Activated naive CD4-positive, alpha-beta T cell treated with anti-CD3 and anti-CD28 coated beads, Interleukin-2, amount 50 U/mL, for 72 hours (primary cell): Measurements from ENCODE around the gene SLC30A7. TPM values are rescaled to one million over a fixed set of nuclear protein-coding genes. Genes with fewer than 3 reads are reported as not detected.

Experiments used
- ATAC-seq, 2 donors: fragments of 150-1000 bp; cut with Tn5 transposase; 2 replicates each; pipeline ENCODE4 v1.10.0; 2021; ENCODE audit warnings: mild to moderate bottlenecking in 2 of 2, moderate library complexity in 2 of 2
- DNase-seq, 2 donors: peaks; one replicate each; pipeline ENCODE4 v3.0.0; 2021 to 2022; ENCODE audit warnings: low spot score in 2 of 2
- H3K27ac Mint-ChIP-seq, 2 donors: one replicate each; pipeline ENCODE4 v1.8.0; 2022; ENCODE audit warnings: mild to moderate bottlenecking in 2 of 2, mixed read lengths in 2 of 2
- H3K36me3 Mint-ChIP-seq, 2 donors: one replicate each; pipeline ENCODE4 v1.8.0; 2022; ENCODE audit warnings: mixed read lengths in 2 of 2
- H3K9me3 Mint-ChIP-seq, 2 donors: one replicate each; pipeline ENCODE4 v1.8.0; 2022; ENCODE audit warnings: mixed read lengths in 2 of 2
- total RNA-seq, 2 donors: library from RNA; stranded (reverse); gene quantifications; one replicate each; pipeline ENCODE4 v1.2.3, GENCODE V29; 2022

Gene SLC30A7
- total RNA-seq, 2 donors from 2014 or later = 39.0 to 42.2 TPM

DNA sequence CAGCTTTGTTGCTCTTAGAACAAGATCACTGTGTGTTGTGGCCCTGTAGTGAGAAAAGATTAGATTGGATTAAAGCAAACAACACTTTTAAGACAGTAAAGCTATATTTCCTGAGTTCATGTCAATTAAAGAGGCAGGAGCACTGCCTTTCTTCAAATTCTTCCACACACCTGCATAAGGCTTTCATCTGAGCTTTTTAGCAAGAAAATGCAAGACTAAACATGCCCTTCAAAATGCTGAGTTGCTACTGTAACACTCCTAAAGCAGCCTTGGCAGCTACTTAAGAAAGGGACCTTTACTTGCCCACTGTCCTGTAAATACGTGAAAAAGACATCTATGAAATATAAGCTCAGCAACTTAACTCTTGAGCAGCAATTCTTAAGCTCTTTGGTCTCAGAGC lies 117.9 kb downstream of the SLC30A7 start:
- H3K36me3 Mint-ChIP-seq = peaks cover 53 to 65% of the 10 kb centered on the region in 2 donors
- no peak for ATAC-seq

DNA sequence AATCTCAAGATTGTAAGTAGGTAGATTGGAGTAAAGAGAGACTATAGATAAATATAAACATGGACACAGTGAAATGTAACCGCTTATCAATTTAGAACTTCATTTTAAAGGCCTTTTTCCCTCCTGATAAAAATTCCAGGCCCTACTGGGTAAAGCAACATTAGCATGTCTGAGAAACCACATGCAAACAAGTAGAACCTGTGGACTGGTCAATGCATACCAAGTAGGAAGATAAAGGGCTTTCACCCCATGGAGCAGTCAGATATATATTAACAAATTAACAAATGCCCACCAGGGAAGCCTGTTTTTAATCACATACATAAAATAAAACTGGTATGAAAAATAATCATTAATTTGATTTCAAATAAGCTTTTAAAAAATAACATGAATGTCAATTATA lies 121.6 kb downstream of the SLC30A7 start:
- ATAC-seq (no peak), DNase-seq (no peak)
- Mint-ChIP-seq H3K9me3 (peaks cover 0 to 16% of the 10 kb centered on the region in 2 donors), H3K27ac (no peak overlapping the region), H3K36me3 (peaks cover 48 to 63% of the 10 kb centered on the region in 2 donors)

More for the DNA sequence above, 117.9 kb downstream of the SLC30A7 start:
- no peak for DNase-seq
- Mint-ChIP-seq H3K9me3 (peaks cover 0 to 17% of the 10 kb centered on the region in 2 donors), H3K27ac (no peak overlapping the region)

DNA sequence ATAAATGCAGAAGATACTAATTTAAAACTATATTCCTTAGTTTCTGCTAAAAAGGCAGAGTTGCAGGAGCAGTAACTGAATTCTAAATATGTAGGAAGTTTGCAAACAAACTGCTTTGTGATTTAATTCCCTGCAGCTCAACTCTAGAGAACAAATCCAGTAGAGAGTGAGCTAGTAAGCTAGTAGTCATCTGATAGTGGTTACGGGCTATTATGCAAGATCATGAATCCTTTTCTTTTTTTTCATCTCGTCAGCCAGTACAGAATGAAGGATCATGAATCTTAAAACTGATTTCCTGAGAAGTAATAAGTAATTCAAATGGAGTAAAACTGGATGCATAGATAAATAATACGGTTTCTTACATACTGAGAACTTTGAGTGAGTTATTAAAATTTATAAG lies 126.4 kb downstream of the SLC30A7 start:
- Mint-ChIP-seq H3K9me3 (peaks cover 0 to 9% of the 10 kb centered on the region in 2 donors), H3K36me3 (peaks cover 43 to 49% of the 10 kb centered on the region in 2 donors), H3K27ac (no peak overlapping the region)
- ATAC-seq (no peak), DNase-seq (no peak)

DNA sequence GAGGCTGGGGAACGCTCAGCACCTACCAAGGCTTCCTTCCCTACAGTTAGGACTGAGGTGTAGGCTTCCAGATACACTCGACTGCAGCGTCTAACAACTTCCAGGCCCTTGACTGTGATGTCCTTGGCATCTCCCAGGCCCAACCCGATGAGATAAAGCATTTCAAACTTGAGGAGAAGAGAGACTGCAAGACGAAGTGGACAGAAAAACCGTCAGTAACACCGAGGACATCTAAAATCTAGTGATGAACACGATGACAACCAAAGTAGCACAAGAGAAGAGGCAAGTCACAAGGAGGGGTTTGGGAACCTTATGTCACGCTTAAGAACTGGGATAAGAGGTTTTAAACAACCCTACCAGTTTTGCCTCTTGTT lies 129.4 kb downstream of the SLC30A7 start:
- Mint-ChIP-seq H3K9me3 (peaks cover 0 to 6% of the 10 kb centered on the region in 2 donors), H3K36me3 (peaks cover 32 to 48% of the 10 kb centered on the region in 2 donors), H3K27ac (peak overlapping the region; percentile 83 to 94)
- ATAC-seq = peak; percentile 36 to 64
- DNase-seq = peak in 1 of 2 donors; percentile 15

DNA sequence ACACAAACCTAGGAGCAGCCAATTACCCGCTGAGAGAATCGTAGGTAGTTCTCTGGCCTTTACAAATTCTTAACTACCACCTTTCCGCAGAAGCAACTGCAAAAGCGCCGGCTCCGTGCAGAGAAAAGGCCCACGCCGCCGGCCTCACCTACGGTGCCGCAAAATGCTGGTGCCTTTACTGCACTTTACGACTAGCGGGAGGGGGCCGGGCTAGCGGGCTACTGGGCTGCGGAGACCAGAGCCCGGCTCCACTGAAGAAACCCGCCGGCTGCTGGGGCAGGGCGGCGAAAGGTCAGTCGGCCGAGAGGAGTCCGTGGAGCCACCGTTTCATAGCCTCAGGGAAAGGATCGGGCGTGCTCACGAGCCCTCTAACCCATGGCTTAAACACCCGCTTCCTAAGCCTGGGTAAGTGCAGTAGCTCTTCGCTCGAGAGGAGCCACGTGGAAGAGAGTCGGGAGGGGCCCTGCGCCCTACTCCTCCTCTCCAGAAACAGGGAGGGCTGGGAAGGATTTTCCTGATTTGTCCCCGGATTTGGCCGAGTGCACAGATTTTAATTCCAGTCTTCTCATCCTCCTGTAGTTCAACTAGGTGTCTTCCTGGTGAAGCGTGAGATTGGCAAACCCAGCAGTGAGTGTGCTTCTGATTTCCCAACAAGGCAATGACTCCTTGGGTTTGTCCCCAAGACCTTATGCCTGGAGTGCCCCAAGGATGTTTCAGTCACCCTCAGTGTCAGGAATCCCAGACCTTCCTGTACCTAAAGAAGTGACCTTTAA lies 130.0 kb downstream of the SLC30A7 start, which contains the start of gene DPH5:
Gene DPH5, minus strand, starts transcription at position 128 of the 773 bp plus-strand sequence. CDS start 341 bp downstream, outside the sequence.
- Mint-ChIP-seq H3K36me3 (peaks cover 29 to 43% of the 10 kb centered on the region in 2 donors), H3K27ac (peak within 1 kb of the TSS; percentile 83 to 94)
- ATAC-seq = peak; percentile 84 to 94

DNA sequence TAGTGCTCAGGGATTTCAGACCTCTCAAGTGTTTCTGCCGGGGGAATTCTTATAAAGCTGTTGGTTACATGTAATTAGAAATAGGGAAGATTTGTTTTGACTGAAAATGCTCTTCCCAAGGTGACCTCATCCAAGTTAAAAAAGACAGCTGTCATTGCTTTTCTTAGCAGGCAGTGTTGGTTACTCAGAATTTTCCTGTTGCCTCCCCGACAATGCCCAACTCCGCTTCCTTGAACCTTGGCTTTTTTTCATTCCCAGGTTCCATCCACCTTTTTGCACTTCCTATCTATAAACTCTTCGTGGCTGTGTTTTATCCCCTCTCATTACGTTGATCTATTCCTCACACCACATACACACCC lies 130.5 kb downstream of the SLC30A7 start:
- Mint-ChIP-seq H3K9me3 (peaks cover 0 to 4% of the 10 kb centered on the region in 2 donors), H3K27ac (peak overlapping the region; percentile 83 to 94), H3K36me3 (peaks cover 30 to 45% of the 10 kb centered on the region in 2 donors)
- ATAC-seq (no peak), DNase-seq (no peak)

More for the DNA sequence above, 130.0 kb downstream of the SLC30A7 start, which contains the start of gene DPH5:
- DNase-seq = peak; percentile 80 to 89
- peaks cover 0 to under 1% of the 10 kb centered on the region in 2 donors for H3K9me3 Mint-ChIP-seq

DNA sequence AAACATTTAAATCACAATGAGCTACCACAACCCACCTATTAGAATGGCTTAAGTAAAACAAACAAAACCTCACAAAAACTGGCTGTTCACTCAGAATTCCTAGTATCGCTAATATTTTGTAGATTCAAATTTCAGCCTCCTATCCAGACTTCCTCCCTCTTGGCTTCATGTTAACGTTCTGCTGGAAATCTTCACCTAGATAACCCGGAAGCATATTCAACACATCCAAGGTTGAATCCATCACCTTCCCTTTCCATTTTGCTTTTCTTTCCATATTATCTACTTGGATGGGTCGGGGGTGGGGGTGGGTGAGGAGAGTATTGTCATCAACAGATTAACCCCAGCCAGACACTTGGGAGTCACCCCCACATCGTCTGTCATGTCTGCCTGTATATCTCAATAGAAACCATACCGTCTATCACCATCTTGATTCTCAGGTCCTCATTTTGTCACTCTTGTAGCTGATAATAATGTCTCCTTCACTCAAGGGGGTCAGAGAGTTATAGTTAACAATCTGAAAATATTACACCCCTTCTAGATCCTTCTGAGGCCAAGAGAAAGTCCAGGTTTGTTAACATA lies 131.4 kb downstream of the SLC30A7 start:
- ATAC-seq (no peak), DNase-seq (no peak)
- peaks cover 25 to 40% of the 10 kb centered on the region in 2 donors for H3K36me3 Mint-ChIP-seq
- peaks cover 0 to 4% of the 10 kb centered on the region in 2 donors for H3K9me3 Mint-ChIP-seq
- H3K27ac Mint-ChIP-seq = peak overlapping the region in 1 of 2 donors; percentile 94

DNA sequence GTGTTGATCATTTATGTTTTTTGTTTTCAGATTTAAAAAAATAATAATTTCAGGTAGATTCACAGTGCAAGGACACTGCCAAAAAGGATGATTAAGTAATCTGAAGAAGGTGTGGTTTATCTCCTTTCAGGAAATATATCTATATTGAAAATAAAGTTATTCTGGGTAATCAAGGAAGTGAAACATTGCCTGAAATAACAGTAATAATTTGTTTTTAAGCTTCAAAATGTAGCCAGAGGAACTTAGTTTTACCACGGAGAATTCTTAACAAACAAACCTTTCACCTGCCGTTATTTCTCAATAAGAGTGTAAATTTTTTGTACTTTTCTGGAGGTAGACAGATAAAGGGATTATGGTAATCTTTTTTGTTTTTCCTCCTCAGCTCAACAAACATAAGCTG lies 132.6 kb downstream of the SLC30A7 start:
- Mint-ChIP-seq H3K9me3 (peaks cover 0 to 4% of the 10 kb centered on the region in 2 donors), H3K36me3 (peaks cover 31 to 34% of the 10 kb centered on the region in 2 donors), H3K27ac (no peak overlapping the region)
- DNase-seq (no peak), ATAC-seq (no peak)

DNA sequence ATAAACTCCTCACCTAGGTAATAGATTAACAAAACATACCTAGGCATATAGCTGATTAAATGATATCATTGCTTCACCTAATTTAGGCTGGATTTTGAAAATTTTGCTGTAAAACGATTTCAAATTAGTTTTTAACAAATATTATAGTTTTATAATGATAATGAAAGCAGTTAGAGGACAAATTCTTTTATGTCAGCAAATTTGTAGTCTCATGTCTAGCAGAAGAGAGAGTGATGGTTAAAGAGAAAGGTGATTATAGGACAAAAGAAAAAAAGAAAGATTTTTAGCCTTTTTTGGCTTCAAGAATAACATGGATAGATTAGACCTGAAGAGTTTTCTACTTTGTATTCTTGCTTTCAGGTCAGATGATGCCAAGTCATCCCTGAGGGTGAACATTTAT lies 133.3 kb downstream of the SLC30A7 start:
- Mint-ChIP-seq H3K36me3 (peaks cover 28 to 31% of the 10 kb centered on the region in 2 donors), H3K27ac (peak overlapping the region in 1 of 2 donors; percentile 82), H3K9me3 (peaks cover 0 to 4% of the 10 kb centered on the region in 2 donors)
- DNase-seq (no peak), ATAC-seq (no peak)

DNA sequence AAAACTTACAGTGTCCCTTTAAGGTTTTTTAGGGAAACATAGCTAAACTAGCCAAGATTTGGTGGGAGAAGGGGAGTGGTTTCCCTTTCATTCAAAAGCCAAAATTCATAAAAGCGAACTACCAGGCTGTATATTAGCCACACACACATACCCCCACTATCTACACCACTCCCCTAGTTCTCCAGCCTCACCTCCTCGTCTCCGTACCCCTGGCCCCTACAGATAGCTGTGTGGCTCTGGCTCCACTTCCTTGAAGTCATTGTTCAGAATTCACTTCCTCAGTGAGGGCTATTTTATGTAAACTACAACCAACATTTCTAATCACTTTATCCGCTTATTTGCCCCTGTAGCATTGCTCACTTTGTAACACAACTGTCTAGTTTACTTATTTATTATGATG lies 135.0 kb downstream of the SLC30A7 start:
- H3K27ac Mint-ChIP-seq = peak overlapping the region in 1 of 2 donors; percentile 82

More for the DNA sequence above, 135.0 kb downstream of the SLC30A7 start:
- Mint-ChIP-seq H3K36me3 (peaks cover 20 to 32% of the 10 kb centered on the region in 2 donors), H3K9me3 (peaks cover 0 to 4% of the 10 kb centered on the region in 2 donors)
- DNase-seq (no peak), ATAC-seq (no peak)

Other genes with a start within 250 kb of the SLC30A7 start
- gene VCAM1, start 176.3 kb upstream of the SLC30A7 start, total RNA-seq = under 1 TPM in 1 of 2 donors, not detected in 1; 0.36 TPM
- gene EXTL2, start 1.2 kb upstream of the SLC30A7 start, total RNA-seq = 1 to 10 TPM; 5.3 to 9.0 TPM
- gene DPH5, start 129.7 kb downstream of the SLC30A7 start, total RNA-seq = 10 to 100 TPM; 23.2 to 44.0 TPM